Breast epithelium (tissue), 3 donors: ENCODE measurements around the gene ISLR2.

Source experiments
- POLR2A ChIP-seq: fragments of 450-650 bp; IDR thresholded peaks from one replicate; pipeline ENCODE4 v1.6.1; 2016; ENCODE audit warnings: antibody characterized with exemption, mild to moderate bottlenecking, moderate library complexity
- POLR2AphosphoS5 ChIP-seq, 3 donors: sonication (generic); formaldehyde crosslinking; IDR thresholded peaks; one replicate each; pipeline ENCODE4 v1.6.1; 2017; ENCODE audit warnings: antibody characterized with exemption in 3 of 3
- TF ChIP-seq, protein P1 (sequence below), 3 donors: fragments of 450-650 bp; IDR thresholded peaks; one replicate each; pipeline ENCODE4 v1.5.1; 2016 to 2017; ENCODE audit warnings: antibody characterized with exemption in 3 of 3, mild to moderate bottlenecking in 3 of 3, moderate library complexity in 3 of 3

DNA sequence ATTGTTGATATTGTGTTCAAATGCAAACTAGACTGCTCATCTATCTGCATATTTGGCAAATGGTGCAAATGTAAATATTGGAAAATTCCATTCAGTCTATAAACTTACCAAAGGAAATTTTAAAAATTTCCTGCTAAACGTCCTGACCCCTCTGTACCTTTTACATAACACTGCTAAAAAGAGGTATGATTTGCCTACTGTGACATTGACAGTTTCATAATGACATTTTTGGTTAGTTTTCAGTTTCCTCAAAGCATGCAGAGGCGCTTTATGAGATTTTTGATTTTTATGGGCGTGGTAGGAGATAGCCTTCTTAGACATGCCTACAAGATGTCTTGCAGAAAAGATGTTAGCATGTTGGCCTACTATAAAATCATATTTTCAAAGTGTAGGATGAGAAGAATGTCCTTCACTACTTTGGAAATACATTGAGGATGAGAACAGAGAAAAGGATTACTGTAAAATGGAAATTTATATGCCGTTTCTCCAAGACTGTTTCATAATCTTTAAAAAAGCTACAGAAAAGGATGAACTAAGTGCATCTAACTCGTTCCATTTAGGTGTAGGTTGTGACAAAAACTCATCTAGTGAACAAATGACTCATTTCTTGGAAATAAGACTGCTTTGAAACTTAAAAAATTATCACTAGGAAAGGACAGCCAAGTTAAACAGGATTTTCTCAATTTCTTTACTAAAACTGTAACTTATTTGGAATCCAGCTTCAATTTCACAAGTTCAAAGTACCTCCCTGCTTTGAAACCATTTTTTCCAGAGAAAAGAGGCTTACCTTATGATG lies 28.7 kb downstream of the ISLR2 start:
- TF ChIP-seq, protein P1, sequence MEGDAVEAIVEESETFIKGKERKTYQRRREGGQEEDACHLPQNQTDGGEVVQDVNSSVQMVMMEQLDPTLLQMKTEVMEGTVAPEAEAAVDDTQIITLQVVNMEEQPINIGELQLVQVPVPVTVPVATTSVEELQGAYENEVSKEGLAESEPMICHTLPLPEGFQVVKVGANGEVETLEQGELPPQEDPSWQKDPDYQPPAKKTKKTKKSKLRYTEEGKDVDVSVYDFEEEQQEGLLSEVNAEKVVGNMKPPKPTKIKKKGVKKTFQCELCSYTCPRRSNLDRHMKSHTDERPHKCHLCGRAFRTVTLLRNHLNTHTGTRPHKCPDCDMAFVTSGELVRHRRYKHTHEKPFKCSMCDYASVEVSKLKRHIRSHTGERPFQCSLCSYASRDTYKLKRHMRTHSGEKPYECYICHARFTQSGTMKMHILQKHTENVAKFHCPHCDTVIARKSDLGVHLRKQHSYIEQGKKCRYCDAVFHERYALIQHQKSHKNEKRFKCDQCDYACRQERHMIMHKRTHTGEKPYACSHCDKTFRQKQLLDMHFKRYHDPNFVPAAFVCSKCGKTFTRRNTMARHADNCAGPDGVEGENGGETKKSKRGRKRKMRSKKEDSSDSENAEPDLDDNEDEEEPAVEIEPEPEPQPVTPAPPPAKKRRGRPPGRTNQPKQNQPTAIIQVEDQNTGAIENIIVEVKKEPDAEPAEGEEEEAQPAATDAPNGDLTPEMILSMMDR (IDR thresholded peaks at IDR 0.05) = no peak
- no peak for TF ChIP-seq POLR2A
- TF ChIP-seq POLR2AphosphoS5 (IDR thresholded peaks at IDR 0.05) = no peak
